GM18517 (cell line): ENCODE results near the gene GATA5.
"Not testable (repeated sequence)": the region's sequence is repeated elsewhere in the genome, so short reads cannot be mapped to it uniquely, and the experiment has no call there.

Source experiments
- ATAC-seq: cut with Tn5 transposase; IDR thresholded peaks from one replicate; pipeline ENCODE4 v1.9.1; 2021; ENCODE audit warnings: mild to moderate bottlenecking, moderate library complexity; ENCODE audit not compliant: unreplicated experiment

The GATA5 gene

GRCh38 chr20:62433658-62434497, 41.9 kb downstream of the GATA5 start:
- ATAC-seq: no peak

GRCh38 chr20:62430866-62431447, 44.8 kb downstream of the GATA5 start:
- no peak for ATAC-seq

GRCh38 chr20:62430311-62430853, 45.4 kb downstream of the GATA5 start:
- no peak for ATAC-seq

GRCh38 chr20:62429455-62430310, 46.1 kb downstream of the GATA5 start:
- ATAC-seq: no peak

GRCh38 chr20:62428396-62429295, 47.1 kb downstream of the GATA5 start:
- no peak for ATAC-seq

- ATAC-seq: no peak
Observed at GRCh38 chr20:62428002-62428372, 47.8 kb downstream of the GATA5 start.

- no peak for ATAC-seq
Observed at GRCh38 chr20:62427172-62428001, 48.4 kb downstream of the GATA5 start, which contains the start of gene RBBP8NL. TSS of gene RBBP8NL (minus strand) at chr20:62427539. CDS start at chr20:62419647, 7,892 bp downstream.

GRCh38 chr20:62426699-62427131, 49.1 kb downstream of the GATA5 start:
- ATAC-seq: no peak

- not testable (repeated sequence) for ATAC-seq
Observed at GRCh38 chr20:62426059-62426348, 49.8 kb downstream of the GATA5 start.

GRCh38 chr20:62425281-62426058, 50.3 kb downstream of the GATA5 start:
- no peak for ATAC-seq

- no peak for ATAC-seq
Observed at GRCh38 chr20:62424249-62425107, 51.3 kb downstream of the GATA5 start.

GRCh38 chr20:62423326-62423706, 52.5 kb downstream of the GATA5 start:
- no peak for ATAC-seq

- no peak for ATAC-seq
Observed at GRCh38 chr20:62422636-62423325, 53.0 kb downstream of the GATA5 start.

- ATAC-seq: no peak
Observed at GRCh38 chr20:62421716-62421990, 54.1 kb downstream of the GATA5 start.

GRCh38 chr20:62420846-62421715, 54.7 kb downstream of the GATA5 start:
- no peak for ATAC-seq

GRCh38 chr20:62419759-62420158, 56.0 kb downstream of the GATA5 start:
- no peak for ATAC-seq
